ENCODE results near the gene PCSK5. TPM values are rescaled to one million over a fixed set of nuclear protein-coding genes. Genes with fewer than 3 reads are reported as not detected.

The PCSK5 gene
- total and polyA plus RNA-seq, 2 donors (not counting 3 experiments of a cell fraction or from before 2014, with no cell fraction given) = 2.6 to 4.8 TPM

- no peak overlapping the region for H3K9ac ChIP-seq (replicated peaks; ENCODE audit: extremely low read depth, insufficient read depth, low read length)
- dilution Hi-C loops (cut with MboI; ENCODE audit: extremely low pct_ligation_motif_present, low sequenced_read_pairs) = no loop called here
- H3K9me1 ChIP-seq (replicated peaks; ENCODE audit: control insufficient read depth, extremely low read depth, insufficient read depth, low read length) = no peaks in the 10 kb centered on the region
- BruUV-seq (replicated peaks) = no TSS peak
- H4K20me1 ChIP-seq (replicated peaks; ENCODE audit: control insufficient read depth, extremely low read depth, insufficient read depth, low read length) = no peaks in the 10 kb centered on the region
- H3K36me3 ChIP-seq (ENCODE audit: control insufficient read depth in 2 of 2, extremely low read depth in 1 of 2, insufficient read depth in 2 of 2, low read length in 2 of 2) = no peaks in the 10 kb centered on the region
- FAIRE-seq = no peak
- CTCF ChIA-PET = interaction anchor here (0.7 to 1.2 kb wide), 2 partner anchors 14 to 114 kb away, joined by 3 read pairs; no protein-coding TSS in a partner anchor
- H3K27ac ChIP-seq (ENCODE audit: insufficient read depth, low read depth, low read length) = no peak overlapping the region
- no peak for DNase-seq (ENCODE audit: low read depth, low spot score)
- no peak for TF ChIP-seq MAX (IDR thresholded peaks at IDR 0.05; ENCODE audit: insufficient read depth, insufficient read length)
- TF ChIP-seq GATA2 (IDR thresholded peaks at IDR 0.05; ENCODE audit: insufficient read depth, insufficient read length, low read depth, low read length) = no peak
- no peak for TF ChIP-seq JUN (IDR thresholded peaks at IDR 0.05; ENCODE audit: borderline replicate concordance, insufficient read depth, insufficient read length, low read depth)
- no peak for TF ChIP-seq POLR2A (IDR thresholded peaks at IDR 0.05; ENCODE audit: low read depth, low read length)
- no peak for TF ChIP-seq POLR2AphosphoS5 (IDR thresholded peaks at IDR 0.05; ENCODE audit: insufficient read depth, low read depth, low read length)
- TF ChIP-seq CTCF (IDR thresholded peaks at IDR 0.05; ENCODE audit: extremely low read depth in 1 of 2, insufficient read depth in 1 of 2, low read depth in 1 of 2, low read length in 2 of 2) = no peak
- TF ChIP-seq FOS (IDR thresholded peaks at IDR 0.05; ENCODE audit: borderline replicate concordance, insufficient read depth, low read length) = no peak
- no peak for TF ChIP-seq MYC (IDR thresholded peaks at IDR 0.05; ENCODE audit: low read depth, low read length)
- TF ChIP-seq EZH2 (IDR thresholded peaks at IDR 0.05; ENCODE audit: borderline replicate concordance, low read depth, low read length, severe bottlenecking) = no peak
- intact Hi-C loops (cut with micrococcal nuclease) = loop anchor here (10.0 kb wide), 1 partner anchor 294 kb away; the partner anchor contains the start of gene PCSK5
- no peaks in the 10 kb centered on the region for H3K9me3 ChIP-seq (replicated peaks; ENCODE audit: control insufficient read depth, insufficient read depth, low read length)
- no peak overlapping the region for H3K4me3 ChIP-seq (replicated peaks in 1 of 3; ENCODE audit: insufficient read depth in 1 of 3, low read depth in 1 of 3, low read length in 3 of 3)
- H2AFZ ChIP-seq (ENCODE audit: low read depth, low read length) = no peak overlapping the region
- H3K4me2 ChIP-seq (ENCODE audit: insufficient read depth, low read length) = no peak overlapping the region
- H3K4me1 ChIP-seq (ENCODE audit: control insufficient read depth, extremely low read depth, insufficient read depth, low read length) = no peaks in the 10 kb centered on the region
- H3K79me2 ChIP-seq (ENCODE audit: control insufficient read depth, insufficient read depth, low read length) = no peaks in the 10 kb centered on the region
- no peaks in the 10 kb centered on the region for H3K27me3 ChIP-seq (ENCODE audit: control insufficient read depth in 2 of 2, insufficient read depth in 2 of 2, low read length in 2 of 2)
- POLR2A ChIA-PET = no interaction called here
These were observed 298.4 kb downstream of the PCSK5 start for GRCh38 chr9:76188905-76189304.
